IMR-90 (cell line): ENCODE measurements around the gene MFSD6L.

Source experiments
- CEBPB ChIP-seq: IDR thresholded peaks from 2 replicates; pipeline ENCODE4 v1.6.1; 2012; ENCODE audit warnings: low read depth, low read length, improper control_type of control experiment
- CTCF ChIP-seq: conservative IDR thresholded peaks from 2 replicates; pipeline ENCODE4 v1.5.1; 2012; ENCODE audit warnings: mild to moderate bottlenecking, low read depth, low read length, improper control_type of control experiment
- NFE2L2 ChIP-seq: fragments of 150-350 bp; IDR thresholded peaks from 2 replicates; pipeline ENCODE4 v1.6.1; 2016; ENCODE audit warnings: low read depth, mild to moderate bottlenecking, low read length
- POLR2A ChIP-seq: IDR thresholded peaks from 2 replicates; pipeline ENCODE4 v1.6.1; 2012; ENCODE audit warnings: mild to moderate bottlenecking, low read depth, low read length
- USF2 ChIP-seq: fragments of 150-350 bp; IDR thresholded peaks from 2 replicates; pipeline ENCODE4 v1.6.1; 2017; ENCODE audit warnings: mild to moderate bottlenecking, antibody characterized with exemption, low read length, low read depth

- no peak for TF ChIP-seq CTCF
- no peak for TF ChIP-seq POLR2A
- no peak for TF ChIP-seq NFE2L2
- no peak for TF ChIP-seq CEBPB
- TF ChIP-seq USF2: no peak
These were observed 22.3 kb downstream of the MFSD6L start for GRCh38 chr17:8776881-8777280.
